Measurements from ENCODE around the gene BBS12.

GRCh38 chr4:122759639-122760310 is 27.3 kb downstream of the BBS12 start:
- TF ChIP-seq GATA1 (IDR thresholded peaks at IDR 0.05; ENCODE audit: low read depth, low read length) (no peak), POLR2A (IDR thresholded peaks at IDR 0.05; ENCODE audit: low read length) (no peak)
